ENCODE measurements around the gene HIGD2A.
A peak's percentile ranks its signal among the peaks of the same experiment; 100 is the strongest.

The HIGD2A gene

GRCh38 chr5:176369934-176370711 lies 18.4 kb upstream of the HIGD2A start:
- no peak for DNase-seq

GRCh38 chr5:176371621-176372539 lies 16.7 kb upstream of the HIGD2A start:
- no peak for DNase-seq

GRCh38 chr5:176373100-176373818 lies 15.3 kb upstream of the HIGD2A start:
- no peak for DNase-seq

DNA sequence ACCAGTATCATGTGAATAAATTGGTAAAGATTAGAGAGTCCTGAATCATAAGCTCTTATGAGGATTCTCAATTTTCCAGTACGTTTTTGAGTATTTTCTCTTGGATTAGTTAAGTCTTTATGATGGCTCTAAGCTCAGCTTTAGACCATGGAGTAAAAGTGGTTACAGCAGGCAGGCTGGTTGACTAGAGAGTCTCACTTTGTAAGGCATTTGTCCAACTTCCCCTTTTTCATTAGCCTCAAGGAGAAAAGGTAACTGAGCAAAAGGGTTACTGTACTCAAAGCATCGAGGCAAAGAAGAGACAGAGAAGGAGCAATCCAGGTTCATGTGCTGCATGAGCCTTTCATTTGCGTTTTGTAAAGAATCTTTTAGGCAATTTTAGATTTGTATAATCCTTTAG lies 8.7 kb upstream of the HIGD2A start:
- no peak for DNase-seq

GRCh38 chr5:176381423-176381822 lies 7.1 kb upstream of the HIGD2A start:
- DNase-seq = no peak

DNA sequence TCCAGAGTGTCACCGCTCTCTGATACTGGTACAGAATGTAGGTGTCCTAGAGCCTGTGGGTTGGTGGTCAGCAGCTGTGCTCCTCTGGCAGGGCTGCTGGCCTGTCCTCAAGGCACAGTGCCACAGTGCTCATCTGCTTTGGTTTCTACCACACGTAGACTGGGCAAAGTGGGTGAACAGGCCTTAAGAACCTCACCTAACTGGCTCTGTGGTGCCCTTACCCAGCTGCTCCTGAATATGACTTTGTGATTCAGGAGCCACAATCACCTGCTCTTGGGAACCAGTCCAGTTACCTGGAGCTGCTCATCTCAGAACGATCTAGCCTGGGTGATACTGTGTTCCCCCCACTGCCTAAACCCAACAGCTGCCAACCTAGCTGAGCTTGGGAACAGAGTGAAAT lies 6.6 kb upstream of the HIGD2A start:
- DNase-seq = no peak

DNA sequence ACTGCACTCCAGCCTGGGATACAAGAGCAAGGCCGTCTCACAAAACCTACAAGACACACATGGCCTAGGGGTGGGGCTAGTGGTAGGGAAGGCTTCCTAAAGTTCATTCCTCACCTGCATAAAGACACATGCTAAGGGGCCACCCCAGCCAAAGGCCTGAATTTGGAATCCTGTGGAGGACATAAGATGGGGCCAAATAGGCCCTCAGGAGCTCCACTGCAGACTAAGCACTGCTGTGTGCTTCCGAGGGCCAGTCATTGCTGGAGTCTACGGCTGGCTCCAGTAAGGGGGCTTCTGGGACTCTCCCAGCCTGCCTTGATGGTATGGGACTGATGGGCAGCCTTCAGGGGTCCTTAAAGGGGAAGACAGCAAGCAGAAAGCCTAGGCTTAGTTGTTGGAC lies 5.8 kb upstream of the HIGD2A start:
- no peak for DNase-seq

DNA sequence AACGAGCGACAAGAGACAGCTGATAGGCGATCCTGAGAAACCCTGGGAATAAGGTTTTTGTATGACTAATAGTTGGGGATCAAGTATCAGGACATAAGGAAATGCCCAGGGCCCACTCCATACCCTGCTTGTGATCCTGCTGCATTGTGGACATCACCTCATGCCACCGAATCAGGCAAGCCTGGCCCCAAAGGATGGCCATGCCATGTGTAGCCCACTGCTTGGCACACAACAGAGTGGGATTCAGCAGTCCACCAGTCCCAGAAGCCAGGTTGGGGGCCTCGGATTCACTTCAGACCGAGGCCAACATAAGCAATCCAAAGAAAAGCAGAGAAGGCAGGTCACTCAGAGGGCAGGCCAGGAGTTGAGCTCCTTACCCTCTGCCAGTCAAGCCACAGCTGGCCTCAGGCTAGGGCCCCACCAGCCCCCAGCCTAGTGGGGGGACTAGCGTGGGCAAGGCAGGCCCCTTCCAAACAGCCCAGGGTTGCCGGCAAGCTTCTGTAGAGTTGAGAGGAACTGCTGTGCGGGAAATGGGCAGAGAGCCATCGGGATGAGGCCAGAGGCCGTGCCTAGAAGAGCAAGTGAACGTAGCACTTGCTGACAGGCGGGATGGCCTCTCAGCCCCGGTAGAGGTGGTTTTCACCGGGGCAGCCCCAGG lies 5.2 kb upstream of the HIGD2A start:
- DNase-seq = no peak

DNA sequence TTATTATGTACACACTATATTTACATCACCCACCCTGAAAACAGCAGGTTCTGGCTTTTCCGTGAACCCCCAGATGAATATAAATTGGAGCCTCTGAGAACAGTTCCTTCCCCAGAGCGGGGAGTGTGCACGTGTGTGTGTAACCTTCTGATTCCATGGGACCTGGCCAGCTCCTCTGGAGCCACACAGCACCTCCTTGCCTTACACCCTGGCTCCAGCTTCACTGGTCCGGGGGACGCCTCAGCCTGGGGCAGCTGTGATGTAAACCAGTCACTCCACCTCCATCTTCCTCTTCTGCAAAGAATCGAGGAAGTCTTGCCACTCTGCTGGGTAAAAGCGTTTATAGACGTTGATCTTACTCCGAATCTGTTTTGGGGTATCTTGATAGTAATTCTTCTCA lies 4.6 kb upstream of the HIGD2A start:
- DNase-seq = no peak

DNA sequence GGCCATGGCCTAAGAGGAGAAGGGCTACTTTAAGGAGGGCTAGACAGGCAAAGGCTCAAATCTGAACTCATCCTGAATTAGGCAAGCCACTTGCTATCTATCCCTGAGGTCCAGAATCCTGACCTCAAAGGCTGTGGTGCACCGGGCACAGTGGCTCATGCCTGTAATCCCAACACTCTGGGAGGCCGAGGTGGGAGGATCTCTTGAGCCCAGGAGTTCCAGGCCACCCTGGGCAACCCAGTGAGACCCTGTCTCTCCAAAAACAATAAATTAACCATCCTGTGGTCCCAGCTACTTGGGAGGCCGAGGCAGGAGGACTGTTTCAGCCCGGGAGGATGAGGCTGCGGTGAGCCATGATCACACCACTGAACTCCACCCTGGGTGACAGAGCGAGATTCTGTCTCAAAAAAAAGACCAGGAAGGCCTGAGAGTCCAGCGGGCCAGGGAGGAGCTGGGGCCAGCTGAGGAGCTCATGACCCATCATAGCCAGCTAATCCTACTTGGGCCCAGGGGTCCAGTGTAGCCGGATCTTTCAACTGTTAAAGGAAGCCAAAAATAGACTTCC lies 4.1 kb upstream of the HIGD2A start:
- no peak for DNase-seq

DNA sequence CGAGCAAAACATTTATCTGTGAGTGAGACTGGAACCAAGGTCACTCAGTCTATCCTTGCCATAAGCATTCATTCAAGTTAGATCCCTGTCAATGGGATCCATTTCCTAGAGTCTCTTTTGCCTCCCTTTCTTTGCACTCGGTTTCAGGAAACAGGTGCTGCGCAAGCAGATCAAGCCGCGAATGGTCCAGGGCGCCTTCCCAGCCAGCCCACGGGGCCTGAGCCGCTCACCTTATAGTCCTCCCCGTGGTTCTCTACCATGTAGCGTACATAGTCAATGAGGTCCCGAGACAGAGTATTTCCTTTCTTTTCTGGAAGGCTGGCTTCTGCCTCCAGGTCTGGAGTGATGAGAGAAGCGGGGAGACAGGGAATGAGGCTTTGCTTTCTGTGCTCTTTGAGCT lies 3.6 kb upstream of the HIGD2A start:
- DNase-seq = no peak

GRCh38 chr5:176386491-176386890 lies 2.1 kb upstream of the HIGD2A start:
- DNase-seq = no peak

DNA sequence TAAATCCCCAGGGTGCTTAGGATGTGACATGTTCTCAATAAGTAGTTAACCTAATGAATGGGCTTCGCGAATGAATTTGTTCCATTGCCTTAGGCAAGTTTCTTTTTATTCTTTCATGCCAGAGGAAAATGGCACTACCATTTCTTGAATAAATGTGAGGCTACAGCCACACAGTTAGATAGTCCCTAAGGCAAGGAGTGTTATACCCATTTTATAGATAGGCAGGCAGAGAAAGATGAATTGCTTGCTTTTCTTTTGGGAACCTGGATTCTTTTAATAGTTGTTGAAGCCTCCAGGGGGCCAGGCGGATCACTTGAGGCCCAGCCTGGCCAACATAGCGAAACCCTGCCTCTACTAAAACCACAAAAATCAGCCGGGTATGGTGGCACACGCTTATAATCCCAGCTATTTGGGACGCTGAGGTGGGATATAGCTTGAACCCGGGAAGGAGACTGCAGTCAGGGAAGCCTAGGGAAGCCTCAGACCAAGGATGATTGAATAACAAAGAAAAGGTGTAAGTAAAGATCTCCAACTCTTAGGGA lies 1.1 kb upstream of the HIGD2A start:
- no peak for DNase-seq

DNA sequence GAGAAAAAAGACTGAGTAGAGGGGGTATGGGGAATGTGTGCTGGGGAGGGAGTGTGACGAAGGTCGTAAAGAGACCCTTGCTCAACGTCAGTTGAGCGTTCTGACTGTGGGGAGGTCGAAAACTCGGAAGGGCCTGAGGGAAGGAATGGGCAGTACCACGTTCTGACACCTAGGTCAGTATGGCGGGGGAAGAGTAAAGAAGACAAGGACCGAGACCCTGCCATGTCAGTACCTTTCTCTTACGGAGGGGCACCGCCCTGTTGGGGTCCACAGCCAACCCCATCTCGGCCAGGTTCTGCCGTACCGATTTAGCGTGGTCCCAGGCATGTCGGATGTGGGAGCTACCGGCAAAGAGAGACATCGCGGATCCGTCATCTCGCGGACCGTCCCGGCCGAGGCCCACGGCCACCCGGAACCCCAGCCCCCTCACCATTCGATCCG lies 528 bp upstream of the HIGD2A start:
- DNase-seq = no peak

- DNase-seq = peak; percentile 62 to 67
Measured at GRCh38 chr5:176389135-176390123, 878 bp downstream of the HIGD2A start.

DNA sequence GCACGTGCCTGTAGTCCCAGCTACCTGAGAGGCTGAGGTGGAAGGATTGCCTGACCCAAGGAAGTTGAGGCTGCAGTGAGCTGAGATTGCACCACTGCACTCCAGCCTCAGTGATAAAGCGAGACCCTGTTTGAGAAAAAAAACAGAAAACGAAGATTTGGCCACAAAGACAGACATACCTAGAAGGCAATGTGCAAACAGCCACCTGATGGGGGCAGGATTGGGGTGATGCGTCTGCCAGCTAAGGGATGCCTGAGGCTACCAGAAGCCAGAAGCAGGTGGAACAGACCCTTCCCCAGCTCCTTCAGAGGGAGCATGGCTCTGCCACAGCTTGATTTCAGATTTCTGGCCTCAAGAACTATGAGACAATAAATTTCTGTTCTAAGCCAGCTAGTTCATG lies 2.9 kb downstream of the HIGD2A start:
- DNase-seq = no peak

GRCh38 chr5:176391999-176392398 lies 3.4 kb downstream of the HIGD2A start:
- DNase-seq = no peak

DNA sequence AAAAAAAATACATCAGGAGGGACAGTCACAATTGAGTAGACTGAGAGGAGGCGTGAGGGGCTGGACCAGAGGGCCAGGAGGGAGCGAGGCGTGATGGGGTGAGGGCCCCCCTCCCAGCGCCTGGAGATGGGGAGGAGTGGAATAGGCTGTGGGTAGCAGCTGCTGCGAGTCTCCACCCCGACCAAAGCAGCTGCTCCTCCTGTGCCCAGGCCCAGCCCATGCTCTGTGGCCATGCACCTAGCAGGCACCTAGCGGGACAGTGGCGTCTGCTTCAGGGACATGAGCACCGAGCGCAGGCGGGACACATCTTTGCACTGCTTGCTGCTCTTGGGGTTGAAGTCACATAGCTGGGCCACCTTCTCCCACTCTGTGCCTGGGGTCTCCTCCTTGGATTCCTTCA lies 4.0 kb downstream of the HIGD2A start:
- DNase-seq = no peak

GRCh38 chr5:176394096-176394495 lies 5.5 kb downstream of the HIGD2A start:
- DNase-seq = no peak

GRCh38 chr5:176394881-176395675 lies 6.5 kb downstream of the HIGD2A start:
- DNase-seq = no peak
